Lower lobe of right lung (tissue), 2 donors: ENCODE results near the gene PGAP2. TPM values are rescaled to one million over a fixed set of nuclear protein-coding genes. Genes with fewer than 3 reads are reported as not detected.

ENCODE experiments used
- ATAC-seq, 2 donors: fragments of 200-7000 bp; cut with Tn5 transposase; one replicate each; pipeline ENCODE4 v1.9.1; 2020 to 2022; ENCODE audit warnings: mild to moderate bottlenecking in 2 of 2, moderate library complexity in 2 of 2
- DNase-seq: peaks from one replicate; pipeline ENCODE4 v3.0.0-alpha.2; 2020
- H3K27ac ChIP-seq: fragments of 200-600 bp; one replicate; pipeline ENCODE4 v1.8.0; 2022
- H3K27me3 ChIP-seq: fragments of 200-600 bp; one replicate; pipeline ENCODE4 v1.8.0; 2022; ENCODE audit warnings: low read depth
- H3K36me3 ChIP-seq: fragments of 200-600 bp; one replicate; pipeline ENCODE4 v1.8.0; 2022; ENCODE audit warnings: mild to moderate bottlenecking
- H3K4me1 ChIP-seq: fragments of 200-600 bp; one replicate; pipeline ENCODE4 v1.8.0; 2022
- H3K4me3 ChIP-seq: fragments of 200-600 bp; one replicate; pipeline ENCODE4 v1.8.0; 2022; ENCODE audit warnings: mild to moderate bottlenecking
- H3K9me3 ChIP-seq: fragments of 200-600 bp; one replicate; pipeline ENCODE4 v1.8.0; 2022
- CTCF ChIP-seq: fragments of 200-600 bp; IDR thresholded peaks from one replicate; pipeline ENCODE4 v1.8.0; 2022; ENCODE audit warnings: antibody characterized with exemption, mild to moderate bottlenecking
- intact Hi-C: fragments of 100-400 bp; cut with DNase I; formaldehyde crosslinking; loops from one replicate; pipeline ENCODE4 v1.11.0; 2022
- total RNA-seq: library from RNA; stranded (reverse); fragmentation: NEBNext Ultra II Directional; extraction: Animal tissue kit (Norgen Biotek cat#: 25700); gene quantifications from one replicate; pipeline ENCODE4 v1.2.1, GENCODE V29; 2021
- donor health status: DM: no; HTN: yes; CAD: no; lungs with severe emphysema.

PGAP2 gene
- total RNA-seq, 1 donor from 2014 or later: 23.8 TPM

- intact Hi-C loops: no loop called here
- no peak overlapping the region for H3K4me3 ChIP-seq
- H3K4me1 ChIP-seq: peaks cover 28% of the 10 kb centered on the region
- no peaks in the 10 kb centered on the region for H3K9me3 ChIP-seq
- peaks cover 6% of the 10 kb centered on the region for H3K36me3 ChIP-seq
- TF ChIP-seq CTCF: no peak
- no peak for DNase-seq
- no peak overlapping the region for H3K27ac ChIP-seq
- H3K27me3 ChIP-seq: no peaks in the 10 kb centered on the region
- no peak for ATAC-seq
Measured at GRCh38 chr11:3799143-3799542, 9.2 kb upstream of the PGAP2 start.

- H3K27me3 ChIP-seq: no peaks in the 10 kb centered on the region
- TF ChIP-seq CTCF: no peak
- H3K9me3 ChIP-seq: no peaks in the 10 kb centered on the region
- no peaks in the 10 kb centered on the region for H3K36me3 ChIP-seq
- H3K4me1 ChIP-seq: peaks cover 25% of the 10 kb centered on the region
- ATAC-seq: no peak
- H3K4me3 ChIP-seq: no peak overlapping the region
- no peak overlapping the region for H3K27ac ChIP-seq
- intact Hi-C loops: no loop called here
- DNase-seq: no peak
Measured at GRCh38 chr11:3799873-3800272, 8.5 kb upstream of the PGAP2 start.

GRCh38 chr11:3802011-3802790 is 6.2 kb upstream of the PGAP2 start:
- no peaks in the 10 kb centered on the region for H3K36me3 ChIP-seq
- H3K4me1 ChIP-seq: peaks cover 6% of the 10 kb centered on the region
- H3K4me3 ChIP-seq: no peak overlapping the region
- TF ChIP-seq CTCF: no peak
- intact Hi-C loops: no loop called here
- no peaks in the 10 kb centered on the region for H3K9me3 ChIP-seq
- no peak overlapping the region for H3K27ac ChIP-seq
- DNase-seq: no peak
- no peak for ATAC-seq
- H3K27me3 ChIP-seq: no peaks in the 10 kb centered on the region

- H3K27ac ChIP-seq: no peak overlapping the region
- H3K27me3 ChIP-seq: no peaks in the 10 kb centered on the region
- H3K9me3 ChIP-seq: no peaks in the 10 kb centered on the region
- no peak for TF ChIP-seq CTCF
- DNase-seq (no peak), ATAC-seq (no peak)
- H3K4me3 ChIP-seq: no peak overlapping the region
- peaks cover 3% of the 10 kb centered on the region for H3K4me1 ChIP-seq
- intact Hi-C loops: no loop called here
- no peaks in the 10 kb centered on the region for H3K36me3 ChIP-seq
Measured at GRCh38 chr11:3803726-3804495, 4.4 kb upstream of the PGAP2 start.

GRCh38 chr11:3808861-3809623 is 682 bp downstream of the PGAP2 start:
- Histone ChIP-seq H3K4me3 (peak overlapping the region; percentile 72), H3K9me3 (no peaks in the 10 kb centered on the region), H3K27me3 (no peaks in the 10 kb centered on the region), H3K36me3 (no peaks in the 10 kb centered on the region), H3K4me1 (peaks cover 11% of the 10 kb centered on the region), H3K27ac (peak overlapping the region; percentile 80)
- DNase-seq (no peak), ATAC-seq (peak; percentile 88 to 89)
- intact Hi-C loops: no loop called here
- TF ChIP-seq CTCF: peak; percentile 39
